GM23338 (cell line): ENCODE measurements around the gene MYCL. TPM values are rescaled to one million over a fixed set of nuclear protein-coding genes. Genes with fewer than 3 reads are reported as not detected.

Experiments
- ATAC-seq: fragments of 200-7000 bp; cut with Tn5 transposase; 3 replicates; pipeline ENCODE4 v1.9.1; 2020
- DNase-seq: peaks from one replicate; pipeline ENCODE4 v3.0.0-alpha.2; 2015; ENCODE audit warnings: low spot score
- H2AFZ ChIP-seq: fragments of 200-600 bp; sonication (generic); 2 replicates; pipeline ENCODE4 v1.8.0; 2016; ENCODE audit warnings: antibody characterized with exemption, mild to moderate bottlenecking, moderate library complexity
- H3F3A ChIP-seq: fragments of 200-600 bp; sonication (generic); replicated peaks from 2 replicates; pipeline ENCODE4 v1.8.0; 2017; ENCODE audit warnings: antibody characterized with exemption, mixed run types, low read depth
- H3K27ac ChIP-seq: fragments of 200-600 bp; sonication (generic); 2 replicates; pipeline ENCODE4 v1.6.1; 2016; ENCODE audit warnings: low read depth
- H3K27me3 ChIP-seq: fragments of 200-600 bp; sonication (generic); 2 replicates; pipeline ENCODE4 v1.8.0; 2016; ENCODE audit warnings: mild to moderate bottlenecking, mixed run types, moderate library complexity; ENCODE audit not compliant: insufficient read depth
- H3K36me3 ChIP-seq: fragments of 200-600 bp; sonication (generic); 2 replicates; pipeline ENCODE4 v1.8.0; 2016; ENCODE audit warnings: mild to moderate bottlenecking; ENCODE audit not compliant: insufficient read depth
- H3K4me1 ChIP-seq: fragments of 200-600 bp; sonication (generic); 2 replicates; pipeline ENCODE4 v1.8.0; 2016; ENCODE audit warnings: mild to moderate bottlenecking, moderate library complexity; ENCODE audit not compliant: insufficient read depth
- H3K4me2 ChIP-seq: fragments of 200-600 bp; sonication (generic); 2 replicates; pipeline ENCODE4 v1.7.1; 2017; ENCODE audit warnings: mixed run types
- H3K4me3 ChIP-seq: fragments of 200-600 bp; sonication (generic); 2 replicates; pipeline ENCODE4 v1.6.1; 2016; ENCODE audit warnings: mixed run types
- H3K79me2 ChIP-seq: fragments of 200-600 bp; sonication (generic); replicated peaks from 2 replicates; pipeline ENCODE4 v1.8.0; 2017; ENCODE audit warnings: mild to moderate bottlenecking; ENCODE audit not compliant: insufficient read depth
- H3K9me2 ChIP-seq: fragments of 200-600 bp; sonication (generic); 2 replicates; pipeline ENCODE4 v1.8.0; 2017; ENCODE audit not compliant: insufficient read depth
- H4K20me1 ChIP-seq: fragments of 200-600 bp; sonication (generic); replicated peaks from 2 replicates; pipeline ENCODE4 v1.8.0; 2017; ENCODE audit warnings: mild to moderate bottlenecking; ENCODE audit not compliant: insufficient read depth
- H3K27ac Mint-ChIP-seq: 2 replicates; pipeline ENCODE4 v1.8.0; 2020; ENCODE audit warnings: inconsistent platforms, mild to moderate bottlenecking, moderate library complexity, mixed read lengths
- H3K27me3 Mint-ChIP-seq: 3 replicates; pipeline ENCODE4 v1.8.0; 2022; ENCODE audit warnings: low read depth, mild to moderate bottlenecking, moderate library complexity, mixed read lengths, inconsistent platforms; ENCODE audit not compliant: insufficient read depth, poor library complexity
- H3K36me3 Mint-ChIP-seq: 3 replicates; pipeline ENCODE4 v1.8.0; 2021; ENCODE audit warnings: low read depth, mild to moderate bottlenecking, inconsistent platforms, moderate library complexity, mixed read lengths
- H3K4me1 Mint-ChIP-seq: 3 replicates; pipeline ENCODE4 v1.8.0; 2020; ENCODE audit warnings: mild to moderate bottlenecking, inconsistent platforms, mixed read lengths
- H3K4me3 Mint-ChIP-seq: 3 replicates; pipeline ENCODE4 v1.8.0; 2021; ENCODE audit warnings: moderate library complexity, mild to moderate bottlenecking, inconsistent platforms, mixed read lengths
- H3K9me3 Mint-ChIP-seq: 3 replicates; pipeline ENCODE4 v1.8.0; 2020; ENCODE audit warnings: moderate library complexity, mild to moderate bottlenecking, inconsistent platforms, mixed read lengths
- CTCF ChIP-seq, 2 experiments: fragments of 200-600 bp in 1 of 2; sonication (generic) in 1 of 2; conservative IDR thresholded peaks; 2 replicates each; pipeline versions ENCODE4 v1.5.1 to v1.6.1; 2016 to 2017; ENCODE audit warnings: antibody characterized with exemption in 2 of 2, low read depth in 2 of 2, mild to moderate bottlenecking in 2 of 2, moderate library complexity in 1 of 2
- REST ChIP-seq: IDR thresholded peaks from one replicate; pipeline ENCODE4 v1.6.1; 2018; ENCODE audit warnings: antibody characterized with exemption; ENCODE audit not compliant: unreplicated experiment
- ZNF114 ChIP-seq: fragments of 250-450 bp; sonication (Bioruptor Pico); IDR thresholded peaks from 2 replicates; pipeline ENCODE4 v1.5.0; 2020; ENCODE audit warnings: mild to moderate bottlenecking, moderate library complexity
- ZNF331 ChIP-seq: fragments of 250-450 bp; sonication (Bioruptor Pico); IDR thresholded peaks from 2 replicates; pipeline ENCODE4 v1.5.0; 2020; ENCODE audit warnings: low read depth, mild to moderate bottlenecking, moderate library complexity
- polyA plus RNA-seq: library from polyadenylated mRNA; unstranded; fragments of >200 nt; fragmentation: Nextera tagmentation; extraction: Ambion mirVana; gene quantifications from 2 replicates; pipeline ENCODE4 v1.2.1, GENCODE V29; 2016
- total RNA-seq: library from RNA; depleted of rRNA; stranded (reverse); fragments of >200 nt; shearing (Covaris generic); gene quantifications from 2 replicates; pipeline ENCODE4 v1.2.3, GENCODE V29; 2014

MYCL gene
- total and polyA plus RNA-seq, 2 experiments from 2014 or later: 8.2 to 41.1 TPM

- DNase-seq (peak; percentile 95), ATAC-seq (peak; percentile 79)
- Histone ChIP-seq H3K27me3 (peaks cover 3% of the 10 kb centered on the region; the same call in 1 of the 2 replicates), H2AFZ (no peak overlapping the region), H4K20me1 (no peaks in the 10 kb centered on the region), H3K36me3 (no peaks in the 10 kb centered on the region), H3K27ac (no peak overlapping the region), H3F3A (peaks cover 13% of the 10 kb centered on the region; the same call in 1 of the 2 replicates), H3K9me2 (no peaks in the 10 kb centered on the region), H3K4me1 (peaks cover 16% of the 10 kb centered on the region), H3K4me2 (no peak overlapping the region), H3K79me2 (no peaks in the 10 kb centered on the region), H3K4me3 (no peak overlapping the region)
- Mint-ChIP-seq H3K4me1 (peaks cover 15% of the 10 kb centered on the region), H3K4me3 (no peak overlapping the region), H3K9me3 (no peaks in the 10 kb centered on the region; the same call in 2 of the 3 replicates), H3K27me3 (peaks cover 1% of the 10 kb centered on the region), H3K27ac (no peak overlapping the region), H3K36me3 (no peaks in the 10 kb centered on the region)
- TF ChIP-seq ZNF114 (CRISPR knock-in tag) (no peak), REST (no peak), CTCF (conservative IDR thresholded peaks at IDR 0.05; ENCODE audit: low read depth in 2 of 2) (peak; percentile 77 to 91)
These were observed 17.8 kb upstream of the MYCL start for GRCh38 chr1:39919545-39919944.

GRCh38 chr1:39917825-39918224, 16.1 kb upstream of the MYCL start:
- Histone ChIP-seq H3K27me3 (no peaks in the 10 kb centered on the region), H3K79me2 (no peaks in the 10 kb centered on the region), H3K4me1 (peaks cover 12% of the 10 kb centered on the region), H3K4me3 (no peak overlapping the region), H3K27ac (no peak overlapping the region), H3F3A (peaks cover 9% of the 10 kb centered on the region; the same call in 1 of the 2 replicates), H2AFZ (peak overlapping the region; percentile 72; the same call in 1 of the 2 replicates), H3K9me2 (no peaks in the 10 kb centered on the region), H3K4me2 (no peak overlapping the region), H3K36me3 (no peaks in the 10 kb centered on the region), H4K20me1 (no peaks in the 10 kb centered on the region)
- ATAC-seq (peak; percentile 19), DNase-seq (peak; percentile 70)
- H3K27me3 Mint-ChIP-seq: peaks cover 2% of the 10 kb centered on the region
- no peak overlapping the region for H3K4me3 Mint-ChIP-seq
- no peaks in the 10 kb centered on the region; the same call in 2 of the 3 replicates for H3K9me3 Mint-ChIP-seq
- H3K4me1 Mint-ChIP-seq: peaks cover 15% of the 10 kb centered on the region
- no peak for TF ChIP-seq REST
- TF ChIP-seq CTCF (conservative IDR thresholded peaks at IDR 0.05; ENCODE audit: low read depth in 2 of 2): peak; percentile 41 to 70; a peak in 3 of 4 replicates
- TF ChIP-seq ZNF331 (CRISPR knock-in tag): no peak
- no peaks in the 10 kb centered on the region for H3K36me3 Mint-ChIP-seq
- H3K27ac Mint-ChIP-seq: no peak overlapping the region
